NOMO-1 (cell line): ENCODE data around the gene NR4A1.

Source experiments
- DNase-seq, 2 experiments: peaks; one replicate each; lab custom pipeline; 2025; ENCODE audit not compliant: unreplicated experiment in 2 of 2; lab: John Stamatoyannopoulos, UW

NR4A1 gene

GRCh38 chr12:52038447-52038846 lies 12.8 kb upstream of the NR4A1 start:
- DNase-seq = no peak

- no peak for DNase-seq
Measured at GRCh38 chr12:52041035-52041434, 10.2 kb upstream of the NR4A1 start.

GRCh38 chr12:52041695-52042123 lies 9.5 kb upstream of the NR4A1 start:
- no peak for DNase-seq

GRCh38 chr12:52042706-52043385 lies 8.4 kb upstream of the NR4A1 start:
- DNase-seq = no peak

- DNase-seq = no peak
Measured at GRCh38 chr12:52043386-52044212, 7.6 kb upstream of the NR4A1 start.

GRCh38 chr12:52044292-52044983 lies 6.8 kb upstream of the NR4A1 start:
- no peak for DNase-seq

GRCh38 chr12:52045794-52046199 lies 5.4 kb upstream of the NR4A1 start:
- DNase-seq = peak; percentile 62 to 63

- no peak for DNase-seq
Measured at GRCh38 chr12:52046859-52047258, 4.4 kb upstream of the NR4A1 start.

GRCh38 chr12:52049286-52049685 lies 2.0 kb upstream of the NR4A1 start:
- no peak for DNase-seq

- DNase-seq = no peak
Measured at GRCh38 chr12:52049688-52050087, 1.6 kb upstream of the NR4A1 start.

- peak in 1 of 2 experiments; percentile 39 for DNase-seq
Measured at GRCh38 chr12:52050116-52050757, 1.0 kb upstream of the NR4A1 start.

- no peak for DNase-seq
Measured at GRCh38 chr12:52052468-52053186, 1.4 kb downstream of the NR4A1 start.

GRCh38 chr12:52053536-52054209 lies 2.4 kb downstream of the NR4A1 start:
- DNase-seq = no peak

GRCh38 chr12:52054231-52054832 lies 3.1 kb downstream of the NR4A1 start:
- DNase-seq = no peak

GRCh38 chr12:52054833-52055730 lies 3.8 kb downstream of the NR4A1 start:
- no peak for DNase-seq

- DNase-seq = no peak
Measured at GRCh38 chr12:52055731-52056711, 4.8 kb downstream of the NR4A1 start.
